SK-N-SH (cell line): ENCODE measurements around the gene SMAD2.

Source experiments
- CTCF ChIP-seq: fragments of 200-600 bp; sonication (generic); IDR thresholded peaks from 2 replicates; pipeline ENCODE4 v1.6.1; 2017; ENCODE audit warnings: antibody characterized with exemption, mild to moderate bottlenecking, moderate library complexity
- EZH2phosphoT487 ChIP-seq: fragments of 200-600 bp; sonication (generic); IDR thresholded peaks from 2 replicates; pipeline ENCODE4 v1.6.1; 2017; ENCODE audit warnings: low read depth, mixed run types, mild to moderate bottlenecking, antibody characterized with exemption, moderate library complexity, borderline replicate concordance
- GABPA ChIP-seq: IDR thresholded peaks from 2 replicates; pipeline ENCODE4 v1.4.0; 2012; ENCODE audit warnings: low read depth, mild to moderate bottlenecking
- RAD21 ChIP-seq: IDR thresholded peaks from 2 replicates; pipeline ENCODE4 v1.6.1; 2012; ENCODE audit warnings: mild to moderate bottlenecking, low read length
- RXRA ChIP-seq: IDR thresholded peaks from 2 replicates; pipeline ENCODE4 v1.4.0; 2012; ENCODE audit warnings: low read depth, mild to moderate bottlenecking, borderline replicate concordance
- TF ChIP-seq, protein P1 (sequence below): IDR thresholded peaks from 2 replicates; pipeline ENCODE4 v1.4.0; 2012; ENCODE audit warnings: low read depth, borderline replicate concordance

- TF ChIP-seq CTCF (no peak), RXRA (no peak), RAD21 (no peak), EZH2phosphoT487 (no peak), GABPA (no peak)
- TF ChIP-seq, protein P1, sequence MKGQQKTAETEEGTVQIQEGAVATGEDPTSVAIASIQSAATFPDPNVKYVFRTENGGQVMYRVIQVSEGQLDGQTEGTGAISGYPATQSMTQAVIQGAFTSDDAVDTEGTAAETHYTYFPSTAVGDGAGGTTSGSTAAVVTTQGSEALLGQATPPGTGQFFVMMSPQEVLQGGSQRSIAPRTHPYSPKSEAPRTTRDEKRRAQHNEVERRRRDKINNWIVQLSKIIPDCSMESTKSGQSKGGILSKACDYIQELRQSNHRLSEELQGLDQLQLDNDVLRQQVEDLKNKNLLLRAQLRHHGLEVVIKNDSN, result no peak
Measured at GRCh38 chr18:47821314-47821713, 109.1 kb downstream of the SMAD2 start.
